ENCODE results near the gene ZBTB9.

The ZBTB9 gene

DNA sequence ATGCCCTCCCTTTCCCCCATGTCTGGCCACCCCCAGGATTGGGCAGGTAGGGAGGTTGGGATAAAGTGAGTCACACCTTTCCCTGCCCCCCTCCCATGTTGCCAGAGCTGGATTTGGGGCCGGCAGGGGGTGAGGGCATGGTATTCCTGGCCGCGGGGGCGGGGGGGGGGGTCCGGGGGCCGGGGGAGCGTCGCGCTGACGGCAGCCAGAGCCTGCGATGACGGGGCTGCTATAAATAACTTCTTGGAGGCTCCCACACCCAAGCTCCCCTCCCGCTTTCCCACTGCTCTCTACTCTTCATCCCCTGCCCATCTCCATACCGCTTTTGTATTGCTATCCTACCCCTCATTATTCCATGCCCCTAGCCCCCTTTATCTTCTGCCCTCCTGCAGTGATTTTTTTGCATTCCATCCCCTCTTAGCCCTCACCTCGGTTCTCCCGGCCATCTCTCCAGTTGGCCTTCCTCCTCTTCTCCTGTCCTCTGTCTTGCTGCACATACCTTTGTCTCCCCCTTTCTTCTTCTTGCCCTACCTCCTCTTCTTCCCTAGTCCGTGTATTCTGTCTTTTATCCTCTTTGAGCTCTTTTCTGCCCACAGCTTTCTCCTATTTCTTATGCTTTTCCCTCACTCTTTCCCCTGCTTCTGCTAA, 20.7 kb upstream of the ZBTB9 start:
- no peak for DNase-seq

DNA sequence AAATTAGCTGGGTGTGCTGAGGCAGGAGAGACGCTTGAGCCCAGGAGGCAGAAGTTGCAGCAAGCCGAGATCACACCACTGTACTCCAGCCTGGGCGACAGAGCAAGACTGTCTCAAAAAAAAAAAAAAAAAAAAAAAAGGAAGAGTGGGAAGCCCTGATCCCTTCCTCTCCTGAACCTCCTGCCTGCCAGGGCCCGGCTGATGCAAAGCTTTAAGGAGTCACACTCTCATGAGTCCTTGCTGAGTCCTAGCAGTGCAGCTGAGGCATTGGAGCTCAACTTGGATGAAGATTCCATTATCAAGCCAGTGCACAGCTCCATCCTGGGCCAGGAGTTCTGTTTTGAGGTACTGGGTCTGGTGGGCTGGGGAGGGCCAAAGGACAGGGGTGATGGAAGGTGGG, 19.4 kb upstream of the ZBTB9 start:
- no peak for DNase-seq

DNA sequence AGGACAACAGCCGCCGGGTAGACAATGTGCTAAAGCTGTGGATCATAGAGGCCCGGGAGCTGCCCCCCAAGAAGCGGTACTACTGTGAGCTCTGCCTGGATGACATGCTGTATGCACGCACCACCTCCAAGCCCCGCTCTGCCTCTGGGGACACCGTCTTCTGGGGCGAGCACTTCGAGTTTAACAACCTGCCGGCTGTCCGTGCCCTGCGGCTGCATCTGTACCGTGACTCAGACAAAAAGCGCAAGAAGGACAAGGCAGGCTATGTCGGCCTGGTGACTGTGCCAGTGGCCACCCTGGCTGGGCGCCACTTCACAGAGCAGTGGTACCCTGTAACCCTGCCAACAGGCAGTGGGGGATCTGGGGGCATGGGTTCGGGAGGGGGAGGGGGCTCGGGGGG, 16.7 kb upstream of the ZBTB9 start:
- DNase-seq = no peak

DNA sequence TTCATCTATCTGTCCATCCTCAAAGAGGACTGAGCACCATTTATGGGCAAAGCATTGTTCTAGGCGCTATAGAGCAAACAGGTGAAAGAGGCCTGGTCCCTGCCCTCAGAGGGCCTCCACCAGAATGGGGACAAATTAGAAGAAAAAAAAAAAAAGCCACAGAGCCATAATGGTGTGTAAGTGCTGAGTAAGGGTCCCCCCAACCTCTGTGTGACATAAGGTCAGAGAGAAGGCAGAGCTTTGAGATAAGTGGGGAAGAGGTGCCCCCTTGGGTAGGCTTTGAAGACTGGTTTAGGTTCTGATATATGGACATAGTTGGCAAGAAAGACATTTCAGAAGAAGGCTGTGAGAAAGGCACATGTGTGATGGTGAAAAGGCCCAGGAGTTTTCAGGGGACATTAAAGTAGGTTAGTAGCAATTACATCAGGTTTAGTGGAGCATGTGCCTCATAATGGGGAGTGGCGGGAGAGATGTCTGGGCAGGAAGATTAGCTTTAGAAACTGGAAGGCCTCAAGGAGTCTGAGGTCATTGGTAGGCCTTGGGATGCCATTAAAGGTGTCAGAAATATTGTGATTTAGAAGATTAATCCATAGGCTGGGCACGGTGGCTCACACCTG, 15.3 kb upstream of the ZBTB9 start:
- no peak for DNase-seq

DNA sequence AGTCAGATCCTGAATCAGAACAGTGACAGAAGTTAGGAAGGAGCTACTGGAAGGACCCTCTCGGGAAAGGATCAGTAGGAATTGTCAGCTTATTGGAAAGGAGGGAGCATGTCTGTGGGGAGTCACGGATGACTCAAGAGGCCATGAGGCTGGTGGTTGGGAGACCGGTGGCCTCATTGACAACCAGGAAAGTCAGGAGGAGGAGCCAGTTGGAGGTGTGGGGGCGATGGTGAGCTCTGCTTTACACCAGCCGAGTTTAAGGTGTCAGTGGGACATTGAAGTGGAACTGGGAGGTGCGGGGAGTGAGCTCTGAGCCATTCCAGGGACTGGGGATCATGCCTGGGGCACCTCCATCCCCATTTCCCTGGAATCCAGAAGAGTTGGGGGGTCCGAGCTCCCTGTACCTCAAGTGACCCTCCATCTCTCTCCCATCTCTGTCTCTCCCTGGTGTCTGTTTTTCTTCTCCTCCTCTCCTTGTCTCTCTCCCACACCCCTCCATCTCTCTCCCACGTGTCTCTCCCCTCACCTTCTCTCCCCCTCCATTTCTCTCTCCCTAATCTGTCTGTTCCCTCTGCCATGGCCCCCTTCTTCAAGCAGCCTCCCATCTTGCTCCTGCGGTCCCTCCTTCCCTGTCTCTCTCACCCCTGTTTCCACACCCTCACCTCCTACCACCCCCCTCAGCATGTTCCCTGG, 14.3 kb upstream of the ZBTB9 start:
- DNase-seq = no peak

DNA sequence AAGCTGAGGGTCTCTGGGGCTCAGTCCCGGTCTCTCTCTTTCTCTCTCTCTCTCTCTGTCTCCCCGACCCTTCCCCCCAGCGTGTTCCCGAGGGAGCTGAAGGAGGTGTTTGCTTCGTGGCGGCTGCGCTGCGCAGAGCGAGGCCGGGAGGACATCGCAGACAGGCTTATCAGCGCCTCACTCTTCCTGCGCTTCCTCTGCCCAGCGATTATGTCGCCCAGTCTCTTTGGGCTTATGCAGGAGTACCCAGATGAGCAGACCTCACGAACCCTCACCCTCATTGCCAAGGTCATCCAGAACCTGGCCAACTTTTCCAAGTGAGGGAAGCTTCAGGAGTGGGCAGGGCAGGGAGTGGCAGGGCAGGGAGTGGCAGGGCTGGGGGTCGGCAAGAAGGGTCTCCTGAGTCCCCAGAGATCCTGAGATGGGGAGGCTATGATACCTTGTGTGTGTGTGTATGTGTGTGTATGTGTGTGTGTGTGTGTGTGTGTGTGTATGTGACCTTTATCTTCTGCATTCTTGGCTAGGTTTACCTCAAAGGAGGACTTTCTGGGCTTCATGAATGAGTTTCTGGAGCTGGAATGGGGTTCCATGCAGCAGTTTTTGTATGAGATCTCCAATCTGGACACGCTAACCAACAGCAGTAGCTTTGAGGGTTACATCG, 13.6 kb upstream of the ZBTB9 start:
- no peak for DNase-seq

DNA sequence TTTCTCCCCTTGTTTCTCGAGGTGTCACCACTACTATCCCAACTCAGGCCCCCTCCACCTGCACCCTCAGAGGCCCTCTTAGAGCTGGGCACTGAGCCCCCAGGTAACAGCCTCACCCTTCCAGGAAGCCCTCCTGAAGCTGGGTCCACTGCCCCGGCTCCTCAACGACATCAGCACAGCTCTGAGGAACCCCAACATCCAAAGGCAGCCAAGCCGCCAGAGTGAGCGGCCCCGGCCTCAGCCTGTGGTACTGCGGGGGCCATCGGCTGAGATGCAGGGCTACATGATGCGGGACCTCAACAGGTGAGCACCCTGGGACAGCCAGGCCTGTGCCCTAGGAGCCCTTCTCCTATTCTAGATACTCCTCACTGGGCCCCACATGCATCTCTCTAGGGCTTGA, 12.9 kb upstream of the ZBTB9 start:
- DNase-seq = no peak

DNA sequence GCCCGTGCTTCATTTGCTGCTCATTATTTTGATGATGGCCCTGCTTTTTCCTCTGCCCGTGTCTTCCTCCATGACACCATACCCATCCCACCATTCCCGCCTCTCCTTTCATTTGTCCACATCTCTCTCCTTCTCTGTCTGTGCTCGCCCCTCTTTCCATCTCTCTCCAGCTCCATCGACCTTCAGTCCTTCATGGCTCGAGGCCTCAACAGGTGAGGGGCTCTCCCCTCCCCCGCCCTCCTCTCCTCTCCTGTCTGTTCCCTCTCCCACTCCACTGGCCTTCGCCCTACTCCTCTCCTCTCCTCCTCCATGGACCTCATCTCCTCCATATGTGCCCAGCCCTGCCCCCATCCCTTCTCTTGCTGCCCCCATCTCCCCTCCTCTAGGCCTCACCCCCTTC, 12.1 kb upstream of the ZBTB9 start:
- DNase-seq = no peak

DNA sequence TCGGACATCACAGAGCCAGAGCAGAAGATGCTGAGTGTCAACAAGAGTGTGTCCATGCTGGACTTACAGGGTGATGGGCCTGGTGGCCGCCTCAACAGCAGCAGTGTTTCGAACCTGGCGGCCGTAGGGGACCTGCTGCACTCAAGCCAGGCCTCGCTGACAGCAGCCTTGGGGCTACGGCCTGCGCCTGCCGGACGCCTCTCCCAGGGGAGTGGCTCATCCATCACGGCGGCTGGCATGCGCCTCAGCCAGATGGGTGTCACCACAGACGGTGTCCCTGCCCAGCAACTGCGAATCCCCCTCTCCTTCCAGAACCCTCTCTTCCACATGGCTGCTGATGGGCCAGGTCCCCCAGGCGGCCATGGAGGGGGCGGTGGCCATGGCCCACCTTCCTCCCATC, 11.4 kb upstream of the ZBTB9 start:
- no peak for DNase-seq

DNA sequence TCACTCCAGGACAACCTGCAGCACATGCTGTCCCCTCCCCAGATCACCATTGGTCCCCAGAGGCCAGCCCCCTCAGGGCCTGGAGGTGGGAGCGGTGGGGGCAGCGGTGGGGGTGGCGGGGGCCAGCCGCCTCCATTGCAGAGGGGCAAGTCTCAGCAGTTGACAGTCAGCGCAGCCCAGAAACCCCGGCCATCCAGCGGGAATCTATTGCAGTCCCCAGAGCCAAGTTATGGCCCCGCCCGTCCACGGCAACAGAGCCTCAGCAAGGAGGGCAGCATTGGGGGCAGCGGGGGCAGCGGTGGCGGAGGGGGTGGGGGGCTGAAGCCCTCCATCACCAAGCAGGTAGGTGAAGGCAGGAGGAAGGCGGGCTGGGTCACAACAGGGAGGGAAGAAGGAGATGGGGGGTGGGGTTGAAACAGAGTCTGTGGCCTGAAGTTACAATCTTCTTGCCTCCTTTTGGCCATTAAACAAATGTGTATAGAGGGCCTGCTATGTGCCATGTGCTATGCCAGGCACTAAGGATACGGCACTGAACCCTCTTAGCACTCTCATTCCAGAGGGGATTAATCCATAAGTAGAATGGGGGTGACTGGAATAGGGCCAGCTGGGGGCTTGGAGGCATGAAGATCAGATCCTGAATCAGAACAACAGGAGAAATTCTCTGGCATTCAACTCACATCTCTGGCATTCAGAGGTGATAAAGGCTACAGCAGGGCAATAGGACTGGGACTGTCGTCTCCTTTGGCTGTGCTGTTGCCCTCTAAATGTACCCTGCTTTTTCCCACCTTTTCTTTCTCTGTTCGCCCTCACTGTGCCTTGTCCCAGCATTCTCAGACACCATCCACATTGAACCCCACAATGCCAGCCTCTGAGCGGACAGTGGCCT, 10.5 kb upstream of the ZBTB9 start:
- DNase-seq = no peak

DNA sequence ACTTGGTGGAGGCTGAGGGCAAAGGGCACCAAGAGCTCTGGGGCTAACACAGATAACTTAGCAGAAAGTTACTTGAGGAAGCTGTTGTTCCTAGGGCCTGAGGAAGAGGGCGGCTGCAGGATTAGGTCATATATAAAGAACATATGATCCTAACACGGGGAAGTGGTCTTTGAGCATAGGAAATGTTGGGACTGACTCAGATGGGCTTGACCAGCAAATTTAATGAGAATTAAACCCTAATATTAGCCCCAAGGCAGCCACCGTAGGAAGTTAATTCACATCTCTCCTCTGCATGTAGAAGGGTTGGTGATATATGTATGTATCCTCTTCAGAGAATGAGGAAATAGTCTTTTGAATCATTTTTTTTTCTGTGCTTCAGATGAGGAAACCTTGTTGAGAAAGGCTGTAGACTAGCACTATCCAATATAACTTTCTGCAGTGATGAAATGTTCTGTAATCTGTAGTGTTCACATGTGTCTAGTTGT, 9.2 kb upstream of the ZBTB9 start:
- no peak for DNase-seq

DNA sequence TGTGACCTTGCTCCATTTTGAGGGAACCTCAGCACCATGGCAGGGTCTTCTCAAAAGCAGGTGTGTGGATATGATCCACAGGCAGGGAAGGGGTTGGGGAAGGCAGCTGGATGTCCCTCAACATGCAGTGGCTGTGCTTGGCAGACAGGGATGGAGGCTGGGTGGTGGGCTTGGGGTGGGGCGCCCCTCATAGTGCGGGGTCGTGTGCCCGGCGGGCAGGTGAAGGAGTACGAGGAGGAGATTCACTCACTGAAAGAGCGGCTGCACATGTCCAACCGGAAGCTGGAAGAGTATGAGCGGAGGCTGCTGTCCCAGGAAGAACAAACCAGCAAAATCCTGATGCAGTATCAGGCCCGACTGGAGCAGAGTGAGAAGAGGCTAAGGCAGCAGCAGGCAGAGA, 8.0 kb upstream of the ZBTB9 start:
- no peak for DNase-seq

DNA sequence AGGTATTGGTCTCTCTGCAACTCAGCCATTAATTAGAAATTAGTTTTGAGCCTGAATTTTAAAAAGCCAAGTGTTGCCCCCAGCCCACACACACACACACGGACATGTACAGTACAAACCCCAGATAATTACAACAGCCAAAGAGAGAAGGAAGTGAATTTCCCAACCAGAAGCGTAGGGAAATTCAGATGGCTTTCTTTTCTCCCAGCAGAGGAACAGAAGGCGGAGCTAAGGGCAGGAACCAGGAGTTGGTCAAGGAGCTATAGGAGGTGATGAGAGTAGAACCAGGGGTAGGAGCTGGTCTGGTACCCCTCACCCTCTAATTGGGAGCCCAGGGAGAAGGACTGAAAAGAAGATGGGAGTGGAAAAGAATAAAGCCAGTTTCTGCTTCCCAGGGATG, 3.9 kb upstream of the ZBTB9 start:
- no peak for DNase-seq

DNA sequence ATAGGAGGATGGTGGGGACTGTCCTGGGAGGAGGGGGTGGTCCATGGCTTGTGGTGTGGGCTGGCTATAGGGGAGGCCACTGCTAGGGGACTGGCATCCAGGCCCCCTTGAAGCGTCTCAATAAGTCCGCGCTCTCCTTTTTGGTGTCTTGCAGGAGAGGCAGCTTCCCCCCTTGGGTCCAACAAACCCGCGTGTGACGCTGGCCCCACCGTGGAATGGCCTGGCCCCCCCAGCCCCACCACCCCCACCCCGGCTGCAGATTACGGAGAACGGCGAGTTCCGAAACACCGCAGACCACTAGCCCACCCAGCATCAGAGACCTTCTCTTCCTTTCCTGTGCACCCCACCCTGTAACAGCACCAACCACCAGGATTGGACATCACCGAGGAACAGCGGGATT, 2.8 kb upstream of the ZBTB9 start:
- no peak for DNase-seq

DNA sequence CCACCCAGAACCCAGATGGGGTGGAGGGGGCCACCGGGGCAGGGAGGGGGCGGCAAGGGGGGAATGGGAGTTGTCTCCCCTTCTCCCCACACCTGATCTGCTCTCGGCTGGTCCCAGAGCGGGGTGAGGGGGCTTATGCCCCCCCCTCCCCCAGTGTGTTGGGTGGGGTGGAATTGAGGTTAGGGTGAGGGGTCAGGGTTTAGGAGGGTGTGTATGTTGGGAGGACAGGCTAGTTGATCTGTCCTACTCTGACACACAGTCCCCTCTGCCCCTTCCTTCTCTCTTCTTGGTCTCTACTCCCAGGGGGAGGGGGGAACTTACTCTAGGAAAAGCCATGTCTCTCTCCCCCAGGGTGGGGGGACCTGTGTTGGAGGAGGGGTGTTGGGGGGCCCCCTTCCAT, 1.9 kb upstream of the ZBTB9 start:
- DNase-seq = no peak

DNA sequence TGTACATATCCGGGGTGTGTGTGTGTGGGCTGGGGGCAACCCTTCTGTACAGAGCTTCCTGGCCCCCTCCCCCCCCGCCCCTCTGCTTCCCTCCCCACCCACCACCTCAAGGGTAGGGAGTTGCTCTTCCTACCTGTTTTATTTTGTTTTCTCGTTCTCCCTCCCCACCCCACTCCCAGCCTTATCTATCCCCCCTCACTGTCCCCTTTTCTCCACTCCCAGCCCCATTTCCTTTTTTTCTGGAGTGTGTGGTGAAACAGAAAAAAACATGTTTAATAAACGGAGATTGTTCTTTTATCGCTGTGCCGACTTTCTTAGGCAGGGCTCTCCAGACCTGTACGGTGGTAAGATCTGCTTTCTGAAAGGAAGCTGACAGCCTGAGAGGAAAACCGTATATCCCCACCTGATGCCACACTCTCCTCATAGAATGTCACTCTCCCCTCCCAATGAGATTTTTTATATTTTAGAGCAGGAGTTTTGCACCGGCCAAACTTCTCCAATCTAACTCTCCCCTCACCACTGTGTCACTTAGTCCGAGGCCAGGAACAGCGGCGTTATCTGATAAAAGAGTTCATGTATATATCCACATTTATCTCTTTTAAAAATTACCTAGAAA, 875 bp upstream of the ZBTB9 start:
- DNase-seq = no peak

DNA sequence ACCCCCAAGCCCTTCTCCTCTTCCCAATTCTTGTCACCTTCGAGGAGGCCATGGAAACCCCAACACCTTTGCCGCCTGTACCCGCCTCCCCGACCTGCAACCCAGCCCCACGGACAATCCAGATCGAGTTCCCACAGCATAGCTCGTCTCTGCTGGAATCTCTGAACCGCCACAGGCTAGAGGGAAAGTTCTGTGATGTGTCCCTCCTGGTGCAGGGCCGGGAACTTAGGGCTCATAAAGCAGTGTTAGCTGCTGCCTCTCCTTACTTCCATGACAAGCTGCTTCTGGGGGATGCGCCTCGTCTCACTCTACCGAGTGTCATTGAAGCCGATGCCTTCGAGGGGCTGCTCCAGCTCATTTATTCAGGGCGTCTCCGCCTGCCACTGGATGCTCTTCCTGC, 675 bp downstream of the ZBTB9 start:
- no peak for DNase-seq

DNA sequence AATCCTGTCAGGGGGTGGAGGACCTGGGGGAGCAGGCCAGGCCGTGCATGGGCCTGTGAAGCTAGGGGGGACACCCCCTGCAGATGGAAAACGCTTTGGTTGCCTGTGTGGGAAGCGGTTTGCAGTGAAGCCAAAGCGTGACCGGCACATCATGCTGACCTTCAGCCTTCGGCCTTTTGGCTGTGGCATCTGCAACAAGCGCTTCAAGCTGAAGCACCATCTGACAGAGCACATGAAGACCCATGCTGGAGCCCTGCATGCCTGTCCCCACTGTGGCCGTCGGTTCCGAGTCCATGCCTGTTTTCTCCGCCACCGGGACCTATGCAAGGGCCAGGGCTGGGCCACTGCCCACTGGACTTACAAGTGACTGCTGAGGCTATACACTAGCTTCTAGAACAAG, 1.8 kb downstream of the ZBTB9 start:
- DNase-seq = no peak

DNA sequence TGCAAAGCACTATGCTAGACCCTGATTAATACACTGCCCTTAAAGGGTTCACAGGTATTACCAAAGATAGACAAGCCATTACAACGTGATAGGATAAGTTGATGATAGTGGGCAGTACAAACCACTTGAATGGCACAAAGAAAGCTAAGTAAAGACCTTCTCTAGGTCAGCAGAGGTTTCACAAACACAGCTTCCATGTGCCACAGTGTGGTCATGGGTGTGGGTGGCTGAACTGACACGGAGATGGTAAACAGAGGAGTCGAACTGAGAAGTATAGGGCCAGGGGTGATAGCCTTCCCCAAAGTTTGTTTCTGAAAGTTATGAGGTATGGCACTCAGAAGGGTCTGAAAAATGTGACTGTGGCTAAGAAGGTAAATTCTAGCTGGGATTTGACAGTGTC, 4.3 kb downstream of the ZBTB9 start:
- DNase-seq = no peak

DNA sequence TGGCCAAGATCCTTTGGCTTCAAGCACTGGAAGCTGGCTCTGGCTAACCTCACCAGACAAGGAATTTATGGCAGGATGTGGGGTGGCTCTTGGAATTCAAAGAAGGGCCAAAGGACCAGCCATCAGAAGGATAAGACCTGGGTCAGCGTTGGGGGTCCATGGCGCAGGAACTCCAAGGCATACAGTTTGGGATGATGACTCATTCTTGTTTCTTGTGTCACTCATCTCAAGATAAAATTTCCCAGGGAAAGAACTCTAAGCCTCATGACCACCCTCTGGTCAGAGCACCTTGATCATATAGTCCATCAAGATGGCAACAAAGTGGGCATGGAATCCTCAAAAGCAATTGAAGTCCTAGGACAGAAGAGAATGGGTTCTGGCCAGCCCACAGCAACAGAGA, 4.8 kb downstream of the ZBTB9 start:
- no peak for DNase-seq

DNA sequence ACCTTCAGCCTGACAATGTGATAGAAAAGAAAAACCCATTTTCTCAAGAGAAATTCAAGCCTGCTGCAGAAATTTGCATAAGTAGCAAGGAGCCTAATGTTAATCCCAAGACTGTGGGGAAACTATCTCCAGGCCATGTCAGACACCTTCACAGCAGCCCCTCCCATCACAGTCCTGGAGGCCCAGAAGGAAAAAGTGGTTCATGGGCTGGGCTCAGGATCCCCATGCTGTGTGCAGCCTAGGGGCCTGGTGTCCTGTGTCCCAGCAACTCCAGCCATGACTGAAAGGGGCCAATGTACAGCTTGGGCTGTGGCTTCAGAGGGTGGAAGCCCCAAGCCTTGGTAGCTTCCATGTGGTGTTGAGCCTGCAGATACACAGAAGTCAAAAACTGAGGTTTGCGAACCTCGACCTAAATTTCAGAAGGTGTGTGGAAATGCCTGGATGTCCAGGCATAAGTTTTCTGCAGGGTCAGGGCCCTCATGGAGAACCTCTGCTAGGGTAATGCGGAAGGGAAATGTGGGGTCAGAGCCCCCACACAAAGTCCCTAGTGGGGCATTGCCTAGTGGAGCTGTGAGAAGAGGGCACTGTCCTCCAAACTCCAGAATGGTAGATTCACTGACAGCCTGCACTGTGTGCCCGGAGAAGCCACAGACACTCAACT, 11.8 kb downstream of the ZBTB9 start:
- DNase-seq = no peak

DNA sequence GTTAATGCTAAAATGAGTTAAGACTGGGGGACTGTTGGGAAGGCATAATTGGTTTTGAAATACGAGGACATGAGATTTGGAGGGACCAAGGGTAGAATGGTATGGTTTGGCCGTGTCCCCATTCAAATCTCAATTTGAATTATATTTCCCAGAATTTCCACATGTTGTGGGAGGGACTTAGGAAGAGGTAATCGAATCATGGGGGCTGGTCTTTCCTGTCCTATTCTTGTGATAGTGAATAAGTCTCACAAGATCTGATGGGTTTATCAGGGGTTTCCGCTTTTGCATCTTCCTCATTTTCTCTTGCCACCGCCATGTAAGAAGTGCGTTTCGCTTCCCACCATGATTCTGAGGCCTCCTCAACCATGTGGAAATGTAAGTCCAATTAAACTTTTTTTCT, 12.7 kb downstream of the ZBTB9 start:
- no peak for DNase-seq

All from islet precursor cell (in vitro differentiated cells).